NCI-H1694 treated with DMSO at 0.1 percent for 48 hours (cell line): ENCODE results near the gene AOPEP.
"Not testable (repeated sequence)": the region's sequence is repeated elsewhere in the genome, so short reads cannot be mapped to it uniquely, and the experiment has no call there.

ENCODE experiments used
- DNase-seq: peaks from one replicate; lab custom pipeline; 2025; lab: John Stamatoyannopoulos, UW

The AOPEP gene

DNA sequence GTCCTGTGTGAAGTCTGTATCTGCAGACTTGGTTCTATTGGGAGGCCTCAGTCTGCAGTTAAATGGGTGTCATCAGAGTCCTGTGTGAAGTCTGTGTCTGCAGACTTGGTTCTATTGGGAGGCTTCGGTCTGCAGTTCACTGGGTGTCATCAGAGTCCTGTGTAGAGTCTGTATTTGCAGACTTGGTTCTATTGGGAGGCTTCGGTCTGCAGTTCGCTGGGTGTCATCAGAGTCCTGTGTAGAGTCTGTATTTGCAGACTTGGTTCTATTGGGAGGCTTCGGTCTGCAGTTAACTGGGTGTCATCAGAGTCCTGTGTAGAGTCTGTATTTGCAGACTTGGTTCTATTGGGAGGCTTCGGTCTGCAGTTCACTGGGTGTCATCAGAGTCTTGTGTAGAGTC is 239.1 kb downstream of the AOPEP start:
- DNase-seq = not testable (repeated sequence)

DNA sequence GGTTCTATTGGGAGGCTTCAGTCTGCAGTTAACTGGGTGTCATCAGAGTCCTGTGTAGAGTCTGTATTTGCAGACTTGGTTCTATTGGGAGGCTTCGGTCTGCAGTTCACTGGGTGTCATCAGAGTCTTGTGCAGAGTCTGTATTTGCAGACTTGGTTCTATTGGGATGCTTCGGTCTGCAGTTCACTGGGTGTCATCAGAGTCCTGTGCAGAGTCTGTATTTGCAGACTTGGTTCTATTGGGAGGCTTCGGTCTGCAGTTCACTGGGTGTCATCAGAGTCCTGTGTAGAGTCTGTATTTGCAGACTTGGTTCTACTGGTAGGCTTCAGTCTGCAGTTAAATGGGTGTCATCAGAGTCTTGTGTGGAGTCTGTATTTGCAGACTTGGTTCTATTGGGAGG is 239.5 kb downstream of the AOPEP start:
- not testable (repeated sequence) for DNase-seq

DNA sequence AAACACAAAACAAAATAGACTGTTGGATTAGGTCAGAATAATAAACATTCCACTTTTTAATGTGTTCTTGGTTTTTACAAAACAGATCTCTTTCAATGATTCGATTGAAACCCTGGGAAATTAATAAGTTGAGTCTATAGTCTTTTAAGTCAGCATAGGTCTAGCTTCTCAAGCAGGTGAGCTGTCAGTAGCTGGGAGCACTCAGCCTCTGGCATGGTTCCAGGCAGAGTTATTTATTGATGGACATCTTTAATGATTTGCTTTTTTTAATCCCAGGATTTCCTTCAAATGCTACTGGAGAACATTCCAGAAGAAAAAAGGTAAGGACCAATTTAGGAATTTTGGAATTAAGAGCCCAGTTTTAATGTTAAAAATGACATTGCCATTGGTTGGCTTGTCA is 241.0 kb downstream of the AOPEP start:
- DNase-seq = no peak

DNA sequence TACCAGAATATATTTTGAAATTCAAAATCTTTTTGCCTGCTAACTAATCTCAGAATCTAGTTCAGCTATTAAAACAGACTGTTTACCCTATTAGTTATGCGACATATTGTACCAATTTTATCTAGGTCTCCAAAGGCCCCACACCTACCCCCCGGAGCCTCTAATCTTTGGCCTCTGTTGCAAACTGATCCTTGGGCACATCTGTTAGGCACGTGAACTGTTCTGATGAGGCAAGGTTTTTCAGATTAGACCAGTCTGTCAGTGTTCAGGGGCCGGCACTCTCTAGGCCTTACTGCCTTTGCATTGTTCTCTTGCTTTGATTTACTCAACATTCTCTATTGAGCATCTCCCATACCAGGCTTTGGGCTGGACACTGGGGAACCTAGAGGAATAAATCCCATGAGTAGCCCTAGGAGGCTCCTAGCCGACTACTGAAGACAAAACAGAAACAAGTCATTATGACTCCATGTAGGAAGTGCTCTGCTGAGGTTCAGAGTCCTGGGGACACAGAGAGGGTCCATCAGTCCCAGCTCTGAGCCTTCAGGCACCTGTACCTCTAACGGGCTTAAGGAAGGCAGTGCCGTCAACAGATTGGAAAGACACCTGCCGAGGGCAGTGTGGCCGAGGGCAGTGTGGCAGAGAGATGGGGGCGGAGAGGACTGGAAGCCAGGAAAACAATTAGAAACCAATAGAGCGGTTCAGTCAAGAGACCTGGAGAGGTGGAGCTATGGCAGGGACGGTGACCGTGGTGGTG is 245.1 kb downstream of the AOPEP start:
- DNase-seq = peak; percentile 62

DNA sequence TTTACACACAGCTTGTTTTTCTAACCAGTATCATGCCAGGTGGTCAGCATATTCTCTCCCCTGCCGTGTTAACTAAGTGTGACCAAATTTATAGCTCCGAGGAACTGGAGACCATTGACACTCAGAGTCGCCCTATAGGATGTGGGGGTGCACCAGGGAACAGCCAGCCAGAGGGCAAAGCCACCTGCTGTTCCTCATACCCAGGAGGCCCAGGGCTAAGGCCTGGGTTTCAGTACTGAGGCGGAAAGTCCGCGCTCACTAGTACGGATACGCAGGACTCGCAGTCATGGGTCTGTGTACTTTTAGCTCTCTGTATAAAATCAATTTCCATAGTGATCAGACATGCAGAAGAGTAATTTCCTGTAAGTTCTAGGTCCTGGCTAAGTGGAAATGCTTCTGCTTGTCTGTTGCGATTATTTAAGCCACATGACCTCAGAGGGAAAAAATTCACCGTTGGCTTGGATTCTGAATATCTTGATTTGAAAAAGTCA is 247.0 kb downstream of the AOPEP start:
- no peak for DNase-seq

DNA sequence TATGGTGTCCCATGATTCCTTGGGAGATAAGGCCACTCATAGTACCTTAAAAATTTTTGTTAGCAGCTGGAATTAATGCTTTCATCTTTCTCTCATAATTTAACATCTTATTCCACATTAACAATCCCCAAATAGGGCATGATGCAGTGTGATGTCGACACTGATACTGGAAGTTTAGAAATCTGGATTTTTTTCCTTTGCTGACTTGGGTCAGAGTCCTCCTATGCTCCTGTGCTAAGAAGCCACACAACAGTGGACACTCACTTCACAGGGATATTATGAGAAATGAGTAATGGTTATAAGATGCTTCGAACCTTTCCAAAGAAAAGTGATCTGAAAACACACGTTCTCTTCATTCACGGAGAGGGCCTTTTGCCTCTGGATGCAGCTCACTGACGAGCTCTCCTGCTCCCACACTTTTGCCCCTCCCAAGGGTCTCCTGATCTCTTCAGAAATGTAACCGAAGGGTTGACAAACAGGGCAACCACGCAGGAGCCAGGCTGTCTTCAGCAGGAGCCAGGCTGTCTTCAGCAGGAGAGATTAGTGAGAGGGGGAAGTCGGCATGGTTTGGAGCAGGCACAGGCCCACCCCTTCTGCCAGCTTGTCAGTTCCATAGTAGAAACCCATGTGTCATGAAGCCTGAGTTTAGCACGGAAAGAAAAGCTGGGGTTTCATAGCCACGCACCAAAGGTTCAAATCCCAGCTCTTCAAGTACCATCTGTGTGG is 247.8 kb downstream of the AOPEP start:
- no peak for DNase-seq

DNA sequence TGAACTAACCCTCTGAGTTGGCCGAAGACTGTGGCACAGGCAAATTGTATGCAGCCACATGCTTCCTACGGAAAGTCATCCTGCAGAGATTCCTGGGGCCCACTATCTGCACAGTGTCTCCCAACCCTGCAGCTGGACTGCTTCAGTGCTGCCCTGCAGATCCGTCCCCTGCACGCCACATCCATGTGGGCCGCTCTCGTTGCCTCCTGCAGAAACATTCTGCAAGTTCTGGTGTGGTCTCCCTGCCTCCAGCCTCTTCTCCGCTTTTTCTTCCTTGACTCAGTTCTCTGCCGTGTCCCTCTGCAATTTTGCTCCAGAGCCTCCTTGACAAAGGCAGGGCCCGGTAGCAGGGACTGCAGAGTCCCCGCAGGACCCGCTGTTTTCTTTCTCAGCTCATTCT is 249.0 kb downstream of the AOPEP start:
- DNase-seq = no peak

DNA sequence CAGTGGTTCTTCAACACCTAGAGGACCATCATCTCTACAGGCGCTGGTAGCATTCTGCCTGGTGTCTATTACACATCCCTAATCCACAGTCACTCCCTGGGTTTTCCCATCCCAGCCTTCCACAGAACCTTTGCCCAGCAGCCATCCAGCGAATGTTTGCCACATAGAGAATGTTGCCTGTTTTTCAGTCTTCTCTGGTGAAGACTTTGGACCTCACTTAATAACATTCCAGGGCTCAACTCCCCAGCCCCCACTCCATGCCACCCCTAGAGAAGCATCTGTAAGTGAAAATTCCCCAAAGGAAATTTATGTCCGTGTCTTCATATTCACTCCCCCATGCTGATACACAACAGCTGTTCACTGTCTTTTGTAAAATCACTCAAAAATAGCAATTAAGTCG is 249.6 kb downstream of the AOPEP start:
- DNase-seq = no peak

DNA sequence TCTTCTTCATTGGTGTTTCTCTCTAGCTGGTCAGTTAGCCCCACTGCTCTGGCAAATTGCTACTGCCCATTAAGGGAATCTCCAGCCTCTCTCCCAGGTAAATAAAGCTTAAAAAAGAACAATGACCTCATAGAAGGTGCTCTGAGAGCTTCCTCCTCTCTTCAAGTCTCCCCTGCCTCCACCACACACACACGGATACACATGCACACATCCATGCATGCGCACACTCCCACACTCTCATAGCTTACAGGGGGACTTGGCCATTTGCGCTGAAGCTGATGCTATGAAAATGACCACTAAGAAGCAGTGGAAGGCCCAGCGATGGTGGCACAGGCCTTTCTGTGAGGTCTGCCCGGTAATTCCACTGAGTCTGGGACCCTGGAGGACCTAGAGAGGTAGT is 250.9 kb downstream of the AOPEP start:
- DNase-seq = no peak

DNA sequence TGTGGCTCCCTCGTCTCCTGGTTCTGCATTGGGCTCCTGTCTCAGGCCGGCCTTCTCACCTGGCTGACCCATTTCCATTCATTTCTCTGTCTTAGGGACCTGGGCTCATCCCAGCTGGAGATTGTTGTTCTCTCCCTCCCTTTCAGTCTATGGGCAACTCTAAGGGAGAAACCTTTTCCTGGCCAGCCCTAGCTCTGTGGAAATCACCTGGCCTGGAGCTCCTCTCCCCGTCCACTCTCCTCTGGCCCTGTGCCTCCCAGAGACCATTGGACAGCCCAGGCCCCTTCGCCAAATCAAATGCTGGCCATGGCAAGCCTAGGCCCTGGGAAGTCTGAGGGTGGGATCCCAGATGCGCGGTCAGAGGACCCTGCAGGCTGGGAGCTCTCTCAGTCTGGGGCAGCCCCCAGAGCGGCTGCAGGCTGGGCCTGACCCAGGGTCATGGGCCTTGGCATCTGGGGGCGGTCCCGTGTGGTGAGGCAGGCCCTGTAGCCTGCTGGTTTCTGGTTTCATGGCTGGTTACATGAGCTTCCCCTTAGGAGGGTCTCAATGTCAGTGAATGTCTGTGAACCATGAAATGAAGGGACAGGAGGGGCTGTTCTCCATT is 253.5 kb downstream of the AOPEP start:
- DNase-seq = no peak

DNA sequence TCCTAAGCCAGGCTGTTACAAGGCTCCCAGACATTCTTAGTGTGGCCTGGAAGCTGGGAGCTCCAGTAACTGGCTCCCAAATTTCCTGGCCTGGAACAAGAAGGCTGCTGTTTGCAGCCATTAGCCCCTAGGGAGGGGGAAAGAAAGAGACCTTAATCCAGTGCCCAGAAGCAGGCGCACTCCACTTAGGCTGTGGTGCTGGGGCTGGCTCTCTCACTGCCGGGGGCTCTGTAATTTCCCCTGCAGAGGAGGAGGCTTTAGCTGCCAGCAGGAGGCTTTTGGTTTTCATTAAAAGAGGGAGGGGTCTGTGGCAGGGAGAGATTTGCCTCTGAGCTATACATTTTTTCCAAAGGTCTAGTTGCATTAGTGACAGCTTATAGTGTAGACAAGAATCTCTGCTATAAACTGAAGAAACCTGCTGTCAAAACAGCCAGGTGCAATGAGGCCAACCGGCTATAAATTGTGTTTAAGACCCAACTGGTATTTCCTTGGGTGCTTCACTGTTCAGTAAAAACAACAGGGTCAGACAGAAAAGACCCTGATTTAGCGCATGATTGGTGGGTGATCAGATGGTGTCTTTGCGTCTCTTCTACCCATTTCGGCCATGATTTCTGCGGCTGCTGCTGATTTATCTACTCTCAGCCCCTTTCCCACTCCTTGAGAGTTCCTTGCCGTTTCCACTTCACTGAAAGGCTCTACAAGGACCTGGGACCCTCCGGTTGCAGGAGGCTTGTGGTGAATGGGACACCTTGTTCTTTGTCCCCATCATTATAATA is 254.6 kb downstream of the AOPEP start:
- DNase-seq = no peak

DNA sequence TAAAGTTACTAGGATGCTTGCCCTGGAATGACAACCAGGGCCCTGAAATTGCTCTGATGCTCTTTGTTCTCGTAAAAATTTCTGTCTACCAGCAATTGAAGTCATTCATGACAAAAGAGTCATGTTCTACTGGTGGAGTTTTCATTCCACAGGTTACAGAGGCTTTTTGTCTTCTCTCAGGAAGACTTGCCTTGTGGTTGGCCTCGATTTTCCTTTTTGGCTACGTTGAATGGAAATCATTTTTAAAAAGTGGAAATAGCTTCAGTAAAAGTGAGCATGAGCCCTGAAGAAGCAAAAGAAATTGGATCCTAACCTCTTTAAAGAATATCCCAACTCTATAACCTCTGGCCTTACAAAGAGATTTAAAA is 255.2 kb downstream of the AOPEP start:
- DNase-seq = no peak

DNA sequence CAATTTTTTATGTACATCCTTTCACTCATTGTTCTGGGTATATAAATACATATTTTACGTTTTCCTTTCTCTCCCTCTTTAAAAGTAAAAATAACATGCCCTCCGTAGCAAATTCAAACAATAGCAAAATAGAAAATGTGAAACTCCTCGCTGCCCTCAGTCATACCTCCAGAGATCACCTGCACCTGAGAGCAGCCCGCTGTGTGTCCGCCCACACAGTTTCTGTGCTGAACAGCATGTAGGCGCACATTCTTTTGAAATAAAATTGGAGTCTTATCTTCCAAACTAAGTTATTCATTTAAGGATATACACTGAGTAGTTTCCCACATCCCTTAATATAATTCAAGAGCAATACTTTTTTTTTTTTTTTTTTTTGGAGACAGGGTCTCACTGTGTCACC is 255.7 kb downstream of the AOPEP start:
- no peak for DNase-seq

DNA sequence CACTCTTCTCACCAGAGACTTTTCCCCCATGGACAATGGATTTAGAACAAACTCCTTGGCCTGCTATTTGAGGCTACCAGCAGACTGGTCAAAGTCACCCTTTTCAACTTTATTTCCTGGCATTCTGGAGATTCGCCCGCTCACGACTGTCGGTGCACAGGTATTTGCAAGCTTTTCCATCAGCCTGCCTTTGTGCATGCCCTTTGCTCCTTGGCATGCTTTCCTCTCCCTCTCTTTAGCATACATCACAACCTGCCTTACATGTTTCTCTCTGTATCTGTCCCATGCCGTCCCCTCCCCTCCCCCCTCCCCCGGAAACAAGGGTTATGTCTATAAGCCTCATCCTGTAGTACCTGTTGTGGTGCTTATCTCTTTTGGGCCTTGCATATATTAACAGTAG is 257.1 kb downstream of the AOPEP start:
- no peak for DNase-seq

DNA sequence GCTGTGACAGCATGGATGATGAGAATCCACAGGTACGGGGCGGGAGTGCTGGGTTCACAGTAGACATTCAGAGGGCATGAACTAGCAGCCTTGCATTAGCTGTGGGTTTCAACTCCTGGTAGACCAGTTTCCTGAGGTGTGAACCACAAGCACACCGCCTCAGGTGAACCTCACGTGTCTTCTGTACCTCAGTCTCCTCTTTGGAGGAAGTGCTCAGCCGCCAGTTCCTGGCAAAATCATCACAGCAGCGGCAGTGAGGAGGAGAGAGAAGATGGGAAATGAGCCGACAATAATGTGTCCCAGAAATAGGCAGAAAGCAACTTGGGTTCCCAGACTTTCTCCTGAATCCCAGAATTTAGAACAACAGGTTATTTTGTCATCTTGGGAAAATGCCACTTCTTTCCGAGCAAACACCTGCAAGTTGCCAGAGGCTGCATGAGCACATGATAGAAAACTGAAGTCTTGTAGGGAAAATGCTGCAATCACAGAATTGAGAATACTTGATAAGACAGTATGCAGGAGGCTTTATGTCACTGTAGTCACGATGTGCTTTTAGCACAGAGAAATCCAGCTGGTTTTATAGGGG is 258.5 kb downstream of the AOPEP start:
- no peak for DNase-seq

DNA sequence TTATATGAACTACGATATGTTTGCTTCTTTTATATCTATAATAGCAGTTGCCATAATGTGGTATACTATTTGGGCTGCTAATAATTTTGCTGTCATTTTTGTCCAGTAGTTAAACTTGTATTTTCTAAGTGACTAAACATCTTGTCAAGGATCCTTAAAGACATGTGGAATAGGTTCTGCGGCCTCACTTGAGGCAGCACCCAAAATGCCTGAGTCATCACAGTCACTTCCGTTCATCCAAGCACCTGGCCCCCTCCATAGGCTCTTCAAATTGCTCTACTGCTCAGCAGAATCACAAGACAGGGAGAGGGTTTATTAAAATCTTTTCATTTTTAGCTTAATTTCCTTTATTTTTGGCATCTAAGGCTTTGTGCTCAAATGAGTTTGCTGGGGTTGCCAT is 259.1 kb downstream of the AOPEP start:
- DNase-seq = no peak

DNA sequence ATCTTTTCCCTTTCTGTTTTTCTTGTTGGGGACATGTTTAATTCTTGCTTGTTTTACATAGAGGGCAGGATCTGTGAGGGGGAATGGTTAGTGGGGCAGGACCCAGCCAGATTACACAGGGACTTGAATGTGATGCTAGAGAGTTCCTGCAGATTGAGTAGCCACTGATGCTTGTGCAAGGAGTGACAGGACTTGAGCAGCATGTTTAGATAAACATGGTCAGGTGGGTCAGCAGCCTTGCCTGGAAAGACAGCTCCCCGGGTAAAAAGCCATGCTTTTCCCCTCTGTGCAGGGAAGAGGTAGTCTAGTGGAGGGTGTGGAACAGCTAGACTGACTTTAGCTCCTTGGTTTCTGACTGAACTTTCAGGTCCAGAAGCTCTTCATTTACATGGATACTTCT is 261.2 kb downstream of the AOPEP start:
- DNase-seq = no peak

DNA sequence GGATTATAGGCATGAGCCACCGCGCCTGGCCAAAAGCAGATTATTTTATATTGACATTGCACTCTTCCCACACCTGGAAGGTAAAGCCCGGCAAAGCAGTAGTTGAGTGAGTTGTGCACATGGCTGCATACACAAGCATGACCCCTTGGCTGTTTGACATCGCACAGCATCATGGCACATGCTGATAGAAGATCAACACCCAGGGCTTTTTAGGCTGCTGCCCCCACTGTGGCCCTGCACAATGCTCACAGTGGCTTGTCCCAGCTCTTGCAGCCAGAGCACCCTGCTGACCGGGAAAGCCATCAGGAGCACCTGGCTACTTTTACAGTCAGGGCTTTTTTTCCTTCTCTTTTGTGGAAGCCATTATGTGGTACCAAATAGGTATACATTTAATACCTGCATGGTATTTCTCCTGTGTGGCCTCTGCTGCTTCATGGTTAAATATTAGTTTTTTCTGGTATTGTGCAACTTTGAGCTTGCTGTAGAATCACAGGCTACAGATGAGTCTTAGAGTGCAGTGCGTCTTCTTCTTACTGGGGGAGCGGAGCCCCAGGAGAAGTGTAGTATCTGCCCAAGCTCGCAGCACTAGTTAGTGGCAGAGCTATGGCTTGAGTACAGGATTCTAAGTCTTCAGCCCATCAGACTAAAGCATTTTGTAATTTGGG is 264.5 kb downstream of the AOPEP start:
- DNase-seq = no peak

DNA sequence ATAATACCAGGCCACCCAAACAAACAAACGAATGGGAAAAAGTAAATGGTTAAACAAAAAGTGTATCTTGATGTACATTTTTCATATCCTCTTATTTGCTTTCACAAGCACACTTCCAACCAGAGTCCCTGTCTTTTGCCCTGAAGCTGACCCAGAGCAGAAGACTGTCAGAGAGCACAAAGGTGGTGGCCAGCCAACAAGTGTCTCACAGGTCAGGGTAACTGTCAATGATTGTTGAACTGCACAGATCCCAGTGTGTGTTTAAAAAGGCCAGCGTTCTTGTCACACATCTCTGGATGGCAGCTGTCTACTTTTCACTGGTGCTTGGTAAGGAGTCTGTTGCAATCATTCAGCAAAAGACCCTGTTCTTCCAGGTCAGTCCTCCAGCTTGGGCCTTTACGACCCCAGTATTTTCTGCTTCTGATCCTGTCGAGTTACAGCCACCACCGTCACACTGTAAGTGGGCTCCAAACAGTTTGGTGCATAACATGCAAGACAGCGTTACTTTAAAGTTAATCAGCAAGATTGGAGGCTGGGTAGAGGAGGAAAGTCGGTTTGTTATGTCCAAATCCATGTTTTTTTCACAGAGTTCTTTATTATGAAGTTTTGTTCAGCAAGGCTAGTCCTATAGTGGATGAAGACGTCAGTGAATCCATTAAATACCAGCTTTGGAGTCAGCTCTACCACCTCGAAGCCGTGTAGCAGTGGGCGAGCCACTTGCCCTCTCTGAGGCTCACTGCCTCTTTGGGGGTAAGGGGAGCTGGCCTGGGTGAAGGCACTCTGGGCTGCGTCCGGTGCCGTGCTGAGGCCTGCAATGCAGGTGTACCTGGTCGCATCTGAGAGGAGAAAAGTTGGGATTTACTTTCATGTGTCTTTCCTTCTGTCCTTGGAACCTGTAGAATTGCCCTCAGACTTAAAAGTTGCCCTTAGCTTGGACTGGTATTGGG is 265.7 kb downstream of the AOPEP start:
- DNase-seq = no peak

DNA sequence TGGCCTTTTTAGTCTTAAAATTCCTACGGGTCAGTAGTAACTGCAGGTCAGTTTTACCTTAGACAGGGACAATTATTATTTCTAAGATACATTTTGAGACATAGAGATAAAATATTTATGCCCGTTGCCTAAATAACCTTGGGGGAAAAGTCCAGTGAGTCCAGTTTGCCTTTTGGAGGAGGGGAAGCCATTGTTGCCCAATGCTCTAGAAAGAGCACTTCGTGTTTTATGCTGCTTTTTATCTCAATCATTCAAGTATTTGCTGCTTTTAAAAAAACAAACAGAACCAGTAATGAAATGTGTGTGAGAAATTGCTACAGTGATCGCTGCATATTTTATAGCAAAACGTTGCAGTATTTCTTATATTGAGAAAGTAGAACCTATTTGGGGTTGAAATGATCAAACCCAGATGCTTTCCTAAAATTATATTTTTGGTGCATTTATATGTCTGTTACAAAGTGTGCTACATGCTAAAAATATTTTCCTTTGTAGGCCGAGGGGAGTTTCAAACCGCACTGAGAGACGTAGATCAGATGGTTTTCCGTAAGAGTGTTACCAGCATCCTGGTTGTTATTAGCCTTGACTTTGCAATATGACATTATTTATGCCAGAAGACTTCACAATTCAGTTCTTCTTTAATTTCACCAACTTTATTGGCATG is 266.8 kb downstream of the AOPEP start:
- DNase-seq = no peak
